NOMO-1 treated with dmso at 0.1 percent for 144 hours (cell line): Measurements from ENCODE around the gene APBA2.

ENCODE experiments used
- DNase-seq: peaks from one replicate; lab custom pipeline; 2025; ENCODE audit not compliant: unreplicated experiment; lab: John Stamatoyannopoulos, UW

APBA2 gene

GRCh38 chr15:29098652-29099051 lies 212.9 kb downstream of the APBA2 start:
- DNase-seq: no peak

- no peak for DNase-seq
Observed at GRCh38 chr15:29099131-29099880, 213.5 kb downstream of the APBA2 start.

- no peak for DNase-seq
Observed at GRCh38 chr15:29100486-29101000, 214.8 kb downstream of the APBA2 start.

GRCh38 chr15:29101491-29101890 lies 215.7 kb downstream of the APBA2 start:
- DNase-seq: no peak

- peak; percentile 45 for DNase-seq
Observed at GRCh38 chr15:29102173-29102794, 216.5 kb downstream of the APBA2 start.

GRCh38 chr15:29102911-29103823 lies 217.4 kb downstream of the APBA2 start:
- no peak for DNase-seq

- no peak for DNase-seq
Observed at GRCh38 chr15:29103824-29104565, 218.2 kb downstream of the APBA2 start.

- no peak for DNase-seq
Observed at GRCh38 chr15:29104566-29104880, 218.7 kb downstream of the APBA2 start.

- DNase-seq: no peak
Observed at GRCh38 chr15:29105151-29105854, 219.5 kb downstream of the APBA2 start.

GRCh38 chr15:29106116-29106515 lies 220.3 kb downstream of the APBA2 start:
- no peak for DNase-seq

- no peak for DNase-seq
Observed at GRCh38 chr15:29106551-29107290, 220.9 kb downstream of the APBA2 start.

- no peak for DNase-seq
Observed at GRCh38 chr15:29107291-29107890, 221.6 kb downstream of the APBA2 start.

- no peak for DNase-seq
Observed at GRCh38 chr15:29107971-29108645, 222.3 kb downstream of the APBA2 start.

GRCh38 chr15:29109762-29110161 lies 224.0 kb downstream of the APBA2 start:
- DNase-seq: no peak

- no peak for DNase-seq
Observed at GRCh38 chr15:29110176-29110575, 224.4 kb downstream of the APBA2 start.

GRCh38 chr15:29110733-29111132 lies 225.0 kb downstream of the APBA2 start:
- no peak for DNase-seq

GRCh38 chr15:29111705-29112281 lies 226.0 kb downstream of the APBA2 start:
- no peak for DNase-seq
